Ovary (tissue), 3 donors: ENCODE measurements around the gene ELAVL3.

Experiments used
- CTCF ChIP-seq, 3 donors: fragments of 450-650 bp in 2 of 3; fragments of 200-600 bp in 1 of 3; IDR thresholded peaks; one replicate each; pipeline versions ENCODE4 v1.5.1 to v1.8.0; 2016 to 2022; ENCODE audit warnings: antibody characterized with exemption in 3 of 3, mild to moderate bottlenecking in 1 of 3
- POLR2A ChIP-seq: fragments of 450-650 bp; IDR thresholded peaks from one replicate; pipeline ENCODE4 v1.6.1; 2017; ENCODE audit warnings: antibody characterized with exemption, mild to moderate bottlenecking, moderate library complexity
- donor health status: DM: no; HTN: no; CAD: no.

- TF ChIP-seq CTCF (IDR thresholded peaks at IDR 0.05) = no peak
- no peak for TF ChIP-seq POLR2A
Measured at GRCh38 chr19:11478167-11479089, 2.4 kb downstream of the ELAVL3 start.
